Hepatocyte (in vitro differentiated cells): ENCODE measurements around the gene BCAP31. TPM values are rescaled to one million over a fixed set of nuclear protein-coding genes. Genes with fewer than 3 reads are reported as not detected.

Experiments used
- DNase-seq: peaks from one replicate; pipeline ENCODE4 v3.0.0-alpha.2; 2016; ENCODE audit warnings: low spot score
- H2AFZ ChIP-seq: fragments of 200-600 bp; sonication (generic); 2 replicates; pipeline ENCODE4 v1.6.0; 2016; ENCODE audit warnings: antibody characterized with exemption, mild to moderate bottlenecking
- H3K27ac ChIP-seq: fragments of 200-600 bp; sonication (generic); 2 replicates; pipeline ENCODE4 v1.5.1; 2016; ENCODE audit warnings: mild to moderate bottlenecking
- H3K27me3 ChIP-seq: fragments of 200-600 bp; sonication (generic); 2 replicates; pipeline ENCODE4 v1.6.1; 2016
- H3K36me3 ChIP-seq: fragments of 200-600 bp; sonication (generic); replicated peaks from 2 replicates; pipeline ENCODE4 v1.5.1; 2016; ENCODE audit warnings: low read depth; ENCODE audit not compliant: insufficient read depth
- H3K4me1 ChIP-seq: fragments of 200-600 bp; sonication (generic); 2 replicates; pipeline ENCODE4 v1.5.1; 2016; ENCODE audit warnings: mild to moderate bottlenecking, moderate library complexity; ENCODE audit not compliant: insufficient read depth
- H3K4me2 ChIP-seq: fragments of 200-600 bp; sonication (generic); 2 replicates; pipeline ENCODE4 v1.6.0; 2016
- H3K4me3 ChIP-seq: fragments of 200-600 bp; sonication (generic); 2 replicates; pipeline ENCODE4 v1.5.1; 2016; ENCODE audit warnings: mild to moderate bottlenecking
- H3K79me2 ChIP-seq: fragments of 200-600 bp; sonication (generic); 2 replicates; pipeline ENCODE4 v1.6.0; 2017; ENCODE audit warnings: mild to moderate bottlenecking
- H3K9me2 ChIP-seq: fragments of 200-600 bp; sonication (generic); replicated peaks from 2 replicates; pipeline ENCODE4 v1.6.0; 2017; ENCODE audit warnings: mild to moderate bottlenecking; ENCODE audit not compliant: insufficient read depth
- H3K9me3 ChIP-seq: fragments of 200-600 bp; sonication (generic); 2 replicates; pipeline ENCODE4 v1.5.1; 2016; ENCODE audit warnings: low read depth, mild to moderate bottlenecking
- H4K20me1 ChIP-seq: fragments of 200-600 bp; sonication (generic); 2 replicates; pipeline ENCODE4 v1.6.0; 2016; ENCODE audit warnings: mild to moderate bottlenecking; ENCODE audit not compliant: insufficient read depth, poor library complexity, severe bottlenecking
- CTCF ChIP-seq: fragments of 200-600 bp; sonication (generic); IDR thresholded peaks from 2 replicates; pipeline ENCODE4 v1.5.1; 2016; ENCODE audit warnings: antibody characterized with exemption, mild to moderate bottlenecking; ENCODE audit not compliant: poor library complexity
- EZH2 ChIP-seq: fragments of 200-600 bp; sonication (generic); IDR thresholded peaks from 2 replicates; pipeline ENCODE4 v1.6.1; 2016; ENCODE audit warnings: antibody characterized with exemption, mild to moderate bottlenecking, borderline replicate concordance
- EZH2phosphoT487 ChIP-seq: fragments of 200-600 bp; sonication (generic); IDR thresholded peaks from one replicate; pipeline ENCODE4 v1.6.1; 2018; ENCODE audit warnings: antibody characterized with exemption, mild to moderate bottlenecking, low read depth, moderate library complexity; ENCODE audit not compliant: unreplicated experiment, severe bottlenecking
- WGBS: methylation state at CpG from one replicate; pipeline ENCODE4 v1.1.6; 2016; ENCODE audit warnings: low lambda C conversion rate; ENCODE audit errors: missing lambda C conversion rate; 5-methylcytosine and 5-hydroxymethylcytosine counted together
- polyA plus RNA-seq: library from polyadenylated mRNA; unstranded; fragments of >200 nt; fragmentation: Nextera tagmentation; extraction: Ambion mirVana; gene quantifications from 2 replicates; pipeline ENCODE4 v1.2.1, GENCODE V29; 2016
- total RNA-seq: library from RNA; depleted of rRNA; stranded (reverse); fragments of >200 nt; gene quantifications from 2 replicates; pipeline ENCODE4 v1.2.3, GENCODE V29; 2014

The BCAP31 gene
- total and polyA plus RNA-seq, 2 experiments from 2014 or later, result 146 to 351 TPM

GRCh38 chrX:153766871-153767673 is 42.9 kb upstream of the BCAP31 start:
- no peak for DNase-seq

GRCh38 chrX:153766098-153766817 is 42.1 kb upstream of the BCAP31 start:
- H3K9me2 ChIP-seq, result no peaks in the 10 kb centered on the region
- peak; percentile 72 for DNase-seq
- peak overlapping the region; percentile 69 for H3K4me2 ChIP-seq
- no peak overlapping the region for H2AFZ ChIP-seq
- no peaks in the 10 kb centered on the region for H4K20me1 ChIP-seq
- no peaks in the 10 kb centered on the region for H3K79me2 ChIP-seq
- peak overlapping the region; percentile 75 for H3K27ac ChIP-seq
- TF ChIP-seq CTCF (no peak), EZH2 (no peak), EZH2phosphoT487 (no peak)
- no peaks in the 10 kb centered on the region for H3K36me3 ChIP-seq
- H3K27me3 ChIP-seq, result no peaks in the 10 kb centered on the region
- WGBS, result 56% methylated on average over 14 of the region's 21 CpGs
- H3K4me3 ChIP-seq, result no peak overlapping the region
- H3K9me3 ChIP-seq, result no peaks in the 10 kb centered on the region
- peaks cover 5% of the 10 kb centered on the region for H3K4me1 ChIP-seq

More at GRCh38 chrX:153766871-153767673, 42.9 kb upstream of the BCAP31 start:
- H3K9me3 ChIP-seq, result no peaks in the 10 kb centered on the region
- no peaks in the 10 kb centered on the region for H3K27me3 ChIP-seq
- no peak overlapping the region for H2AFZ ChIP-seq
- H3K4me2 ChIP-seq, result no peak overlapping the region
- TF ChIP-seq CTCF (no peak), EZH2phosphoT487 (no peak), EZH2 (no peak)
- WGBS, result 92% methylated on average over 47 of the region's 56 CpGs
- H3K4me3 ChIP-seq, result no peak overlapping the region
- H3K9me2 ChIP-seq, result no peaks in the 10 kb centered on the region
- H3K36me3 ChIP-seq, result no peaks in the 10 kb centered on the region
- H3K4me1 ChIP-seq, result peaks cover 5% of the 10 kb centered on the region
- no peaks in the 10 kb centered on the region for H3K79me2 ChIP-seq
- H4K20me1 ChIP-seq, result no peaks in the 10 kb centered on the region
- H3K27ac ChIP-seq, result peak overlapping the region; percentile 75

- no peak for DNase-seq
- Histone ChIP-seq H3K4me2 (peak overlapping the region; percentile 69), H3K79me2 (no peaks in the 10 kb centered on the region), H3K9me3 (no peaks in the 10 kb centered on the region), H4K20me1 (no peaks in the 10 kb centered on the region), H3K4me1 (peaks cover 5% of the 10 kb centered on the region), H3K4me3 (no peak overlapping the region), H2AFZ (no peak overlapping the region), H3K9me2 (no peaks in the 10 kb centered on the region), H3K36me3 (no peaks in the 10 kb centered on the region), H3K27ac (peak overlapping the region; percentile 75), H3K27me3 (no peaks in the 10 kb centered on the region)
- WGBS, result 80% methylated on average over 18 of the region's 27 CpGs
- TF ChIP-seq CTCF (no peak), EZH2phosphoT487 (no peak), EZH2 (no peak)
These were observed 41.2 kb upstream of the BCAP31 start for GRCh38 chrX:153765138-153766079.
